ENCODE data around the gene SLC5A6.
A peak's percentile ranks its signal among the peaks of the same experiment; 100 is the strongest.
"Not testable (repeated sequence)": the region's sequence is repeated elsewhere in the genome, so short reads cannot be mapped to it uniquely, and the experiment has no call there.

SLC5A6 gene

DNA sequence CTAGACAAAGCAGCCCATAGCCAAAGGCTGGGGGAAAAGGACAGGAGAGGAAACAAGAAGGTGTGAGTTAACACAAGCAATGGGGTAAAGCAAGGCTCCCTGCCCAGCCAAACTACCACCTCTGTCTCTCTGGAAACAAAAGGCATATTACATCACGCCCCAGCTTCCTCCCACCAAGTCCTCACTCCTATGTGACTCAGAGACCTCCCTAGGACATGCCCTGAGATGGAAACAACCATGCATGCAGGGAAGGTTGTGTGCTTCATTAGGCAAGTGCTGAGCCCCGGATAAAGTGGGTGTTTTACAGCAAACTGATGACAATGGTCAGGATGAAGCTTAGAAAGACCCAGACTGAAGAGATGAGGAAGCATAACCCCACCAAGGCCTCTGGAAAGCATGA, 9.2 kb downstream of the SLC5A6 start:
- FAIRE-seq: no peak

DNA sequence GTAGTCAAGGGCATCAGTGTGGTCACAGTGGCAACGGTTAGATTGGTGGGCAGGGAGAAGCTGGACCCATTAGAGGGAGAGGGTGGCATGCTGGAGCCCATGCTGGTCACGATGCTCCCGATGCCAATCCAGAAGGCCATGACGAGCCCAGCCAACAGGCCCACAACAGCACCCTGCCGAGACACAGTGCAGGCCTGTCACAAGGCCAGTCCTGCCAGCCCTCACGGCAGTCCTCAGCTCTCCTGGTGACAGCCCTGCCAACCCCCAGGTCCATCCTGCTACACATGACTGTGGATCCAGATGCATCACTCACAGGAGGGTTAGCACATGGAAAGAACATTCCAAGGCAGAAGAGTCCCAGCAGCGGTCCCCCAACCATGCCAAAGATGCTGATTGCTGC, 10.4 kb downstream of the SLC5A6 start:
- no peak for FAIRE-seq

DNA sequence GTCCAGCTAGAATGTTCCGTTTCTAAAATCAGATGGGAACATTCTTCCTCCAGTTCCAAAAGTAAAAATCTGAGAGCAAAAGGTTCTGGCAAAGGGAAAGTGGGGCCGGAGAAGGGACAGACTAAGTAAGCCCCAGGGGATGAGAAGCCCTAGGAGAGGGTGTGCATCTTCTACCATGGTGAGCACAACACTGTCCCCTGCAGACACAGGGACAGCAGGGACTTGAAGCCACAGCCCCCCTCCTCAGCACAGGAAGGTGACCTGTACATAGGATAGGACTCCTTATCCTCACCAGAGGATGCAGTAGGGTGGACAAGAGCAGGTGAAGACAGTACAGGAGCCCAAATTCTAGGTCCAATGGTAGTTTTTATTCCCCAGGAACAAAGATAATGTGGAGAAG, 12.8 kb downstream of the SLC5A6 start:
- FAIRE-seq: no peak

DNA sequence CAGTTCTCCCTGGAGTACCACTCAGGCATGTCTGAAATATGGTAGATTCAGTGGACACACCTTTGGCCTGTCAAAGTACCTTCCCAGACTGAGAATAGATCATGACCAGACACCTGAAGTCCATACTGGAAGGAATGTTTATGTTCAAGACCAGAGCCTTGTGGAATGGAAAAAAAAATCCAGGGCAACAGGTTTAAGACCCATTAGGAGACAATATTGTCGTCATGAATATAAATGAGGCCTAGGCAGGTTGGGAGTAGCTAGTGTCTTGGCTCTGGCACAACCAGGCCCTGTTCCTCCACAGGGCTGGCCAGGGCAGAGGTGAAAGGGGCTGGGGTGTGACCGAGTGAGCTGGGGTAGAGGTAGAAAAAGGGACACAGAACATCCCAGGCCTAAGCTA, 13.4 kb downstream of the SLC5A6 start:
- no peak for FAIRE-seq

DNA sequence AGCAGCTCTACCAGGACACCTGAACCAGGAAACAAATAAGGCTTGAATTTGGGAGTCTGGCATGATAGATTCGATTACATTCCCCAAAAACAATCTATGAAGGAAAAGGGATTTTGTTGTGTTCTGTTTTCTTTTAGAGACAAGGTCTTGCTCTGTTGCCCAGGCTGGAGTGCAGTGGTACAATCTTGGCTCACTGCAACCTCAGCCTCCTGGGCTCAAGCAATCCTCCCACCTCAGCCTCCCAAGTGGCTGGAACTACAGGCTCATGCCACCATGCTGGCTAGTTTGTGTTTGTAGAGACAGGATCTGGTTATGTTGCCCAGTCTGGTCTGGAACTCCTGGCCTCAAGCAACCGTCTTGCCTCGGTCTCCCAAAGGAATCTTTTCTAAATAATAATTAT, 14.0 kb downstream of the SLC5A6 start:
- not testable (repeated sequence) for FAIRE-seq

DNA sequence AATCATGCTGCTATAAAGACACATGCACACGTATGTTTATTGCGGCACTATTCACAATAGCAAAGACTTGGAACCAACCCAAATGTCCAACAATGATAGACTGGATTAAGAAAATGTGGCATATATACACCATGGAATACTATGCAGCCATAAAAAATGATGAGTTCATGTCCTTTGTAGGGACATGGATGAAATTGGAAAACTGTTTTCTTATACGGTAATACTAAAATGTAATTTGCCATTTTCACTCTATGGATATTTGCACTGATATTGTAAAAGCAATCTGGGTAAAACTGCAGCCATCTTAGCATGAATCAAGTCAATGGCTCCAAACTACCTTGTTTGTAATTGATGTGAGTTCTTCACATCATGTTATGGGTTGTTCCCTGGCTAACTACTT, 16.3 kb downstream of the SLC5A6 start:
- FAIRE-seq: not testable (repeated sequence)

DNA sequence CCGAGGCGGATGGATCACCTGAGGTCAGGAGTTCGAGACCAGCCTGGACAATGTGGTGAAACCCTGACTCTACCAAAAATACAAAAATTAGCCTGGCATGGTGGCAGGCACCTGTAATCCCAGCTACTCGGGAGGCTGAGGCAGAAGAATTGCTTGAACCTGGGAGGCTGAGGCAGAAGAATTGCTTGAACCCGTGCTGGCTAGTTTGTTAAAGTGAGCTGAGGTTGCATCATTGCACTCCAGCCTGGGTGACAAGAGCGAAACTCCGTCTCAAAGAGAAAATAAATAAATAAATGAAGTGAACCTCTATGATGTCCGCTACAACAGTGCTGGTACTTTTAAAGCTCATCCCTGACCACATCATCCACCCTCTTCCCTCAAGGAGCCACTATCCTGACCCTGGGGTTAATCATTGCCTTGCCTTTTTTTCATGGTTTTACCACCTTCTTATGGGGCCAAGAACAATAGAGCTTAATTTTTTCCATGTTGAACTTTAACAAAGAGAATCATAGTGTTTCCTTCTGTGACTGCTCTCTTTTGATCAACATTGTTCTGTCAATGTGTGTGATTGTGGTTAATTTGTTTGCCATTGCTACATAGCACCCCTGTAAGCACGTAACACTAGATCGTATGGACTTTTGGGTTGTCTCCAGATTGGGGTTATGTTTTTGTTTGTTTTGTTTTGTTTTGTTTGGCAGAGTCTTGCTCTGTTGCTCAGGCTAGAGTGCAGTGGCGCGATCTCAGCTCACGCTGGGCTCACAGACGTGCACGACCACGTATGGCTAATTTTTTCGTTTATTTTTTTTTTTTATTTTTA, 17.3 kb downstream of the SLC5A6 start:
- FAIRE-seq: no peak

DNA sequence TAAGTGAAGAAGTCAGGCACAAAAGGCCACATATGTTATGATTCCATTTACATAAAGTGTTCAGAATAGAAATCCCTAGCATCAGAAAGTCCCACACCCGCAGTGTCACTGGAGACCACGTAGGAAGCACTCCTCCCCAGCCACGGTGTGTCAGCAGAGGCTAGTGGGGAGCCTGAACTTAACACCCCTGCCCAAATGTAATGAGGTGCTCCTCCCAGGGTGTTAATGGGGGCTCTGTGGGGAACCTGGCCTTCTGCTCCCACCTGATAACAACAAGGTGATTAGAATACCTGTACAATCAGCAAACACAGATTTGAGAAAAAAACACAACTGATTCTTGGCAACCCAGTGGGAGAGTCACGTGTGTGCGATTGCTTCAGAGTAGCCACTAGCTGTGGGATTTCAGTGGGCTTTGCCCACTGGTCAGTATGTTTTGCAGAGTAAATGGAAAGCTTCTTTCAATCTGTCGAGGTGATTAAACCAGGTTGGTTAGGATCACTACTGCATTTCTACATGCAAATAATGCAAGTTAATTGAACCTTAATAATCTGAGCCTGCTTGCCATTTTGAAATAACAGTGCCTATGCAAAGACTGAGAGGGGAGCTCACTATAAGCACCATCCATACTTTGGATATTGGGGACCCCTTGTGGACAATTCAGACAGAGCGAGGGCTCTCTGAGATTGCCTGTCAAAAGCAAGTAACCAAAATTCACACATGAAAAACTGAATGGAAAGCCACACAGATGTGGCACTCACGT, 20.8 kb downstream of the SLC5A6 start:
- FAIRE-seq: peak; percentile 82

DNA sequence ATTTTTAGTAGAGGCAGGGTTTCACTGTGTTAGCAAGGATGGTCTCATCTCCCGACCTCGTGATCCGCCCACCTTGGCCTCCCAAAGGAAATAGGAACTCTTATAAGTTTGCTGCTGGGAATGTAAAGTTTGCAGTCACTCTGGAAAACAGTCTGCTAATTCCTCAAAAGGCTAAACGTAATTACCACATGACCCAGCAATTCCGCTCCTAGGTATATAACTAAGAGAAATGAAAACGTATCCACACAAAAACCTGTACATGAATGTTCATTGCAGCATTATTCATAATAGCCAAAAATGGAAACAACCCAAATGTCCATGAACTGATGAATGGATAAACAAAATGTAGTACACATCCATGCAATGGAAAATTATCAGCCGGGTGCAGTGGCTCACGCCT, 22.1 kb downstream of the SLC5A6 start:
- FAIRE-seq: no peak

DNA sequence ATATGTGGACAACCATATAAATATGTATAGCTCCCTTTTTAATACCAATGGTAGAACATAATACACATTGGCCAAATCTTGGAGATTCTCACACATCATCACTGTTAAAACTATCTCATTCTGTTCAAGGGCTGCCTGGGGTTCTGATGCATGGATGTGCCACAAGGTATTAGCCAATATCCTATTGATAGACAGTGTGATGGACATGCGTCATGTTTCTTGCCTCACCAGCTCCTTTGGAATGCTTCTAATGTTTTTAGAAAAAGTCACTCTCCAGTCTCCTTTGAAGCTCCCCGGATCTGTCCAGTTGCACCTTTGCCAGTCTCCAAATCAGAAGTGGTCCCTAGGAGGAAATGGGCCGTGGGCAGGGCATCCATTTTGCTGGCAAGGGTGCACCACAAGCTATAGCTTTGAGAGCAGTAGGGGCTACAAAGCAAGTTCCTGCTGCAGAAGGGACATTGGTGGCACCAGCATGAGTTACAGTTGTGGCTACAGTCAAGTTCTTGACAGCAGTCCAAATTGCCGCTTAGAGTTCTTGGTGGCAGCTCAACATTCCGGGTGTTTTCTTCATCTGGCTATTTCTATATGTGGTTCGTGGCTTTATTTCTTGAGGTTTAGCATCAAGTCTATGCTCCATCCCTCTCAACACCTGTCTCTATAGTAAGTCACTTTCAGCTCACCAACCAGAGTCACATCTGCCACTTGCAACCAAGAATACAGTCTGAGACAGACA, 25.3 kb downstream of the SLC5A6 start:
- FAIRE-seq: no peak

DNA sequence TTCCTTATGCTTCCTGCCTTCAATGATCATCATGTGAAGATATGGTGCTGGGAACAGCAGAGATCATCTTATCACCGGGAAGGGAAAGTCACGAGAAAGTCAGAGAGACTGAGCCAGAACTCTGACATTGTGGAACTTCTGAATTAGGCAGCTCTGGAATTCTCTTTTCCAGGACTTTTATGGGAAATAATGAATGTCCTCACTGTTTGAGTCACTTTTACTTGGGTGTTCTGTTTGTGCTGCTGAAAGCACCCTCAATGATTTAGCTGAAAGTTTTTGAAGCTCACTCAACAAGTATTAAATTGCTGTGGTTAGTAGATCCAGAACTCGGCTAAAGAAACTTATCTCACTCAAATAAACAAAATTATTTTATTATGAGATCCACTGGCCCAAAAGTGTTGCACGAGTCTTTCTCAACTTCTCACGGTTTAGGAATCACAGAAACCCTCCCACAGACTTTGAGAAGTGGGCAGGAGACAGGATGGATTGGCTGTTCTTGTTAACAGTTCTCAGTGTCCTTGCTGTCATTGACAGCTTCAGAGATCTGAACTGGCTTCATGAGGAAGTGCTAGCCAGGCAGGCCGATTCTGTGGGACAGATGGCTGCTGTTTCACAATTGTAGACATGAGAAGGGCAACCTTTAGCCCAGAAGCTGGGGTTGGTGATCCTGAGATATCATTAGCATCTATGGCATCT, 26.6 kb downstream of the SLC5A6 start:
- no peak for FAIRE-seq

DNA sequence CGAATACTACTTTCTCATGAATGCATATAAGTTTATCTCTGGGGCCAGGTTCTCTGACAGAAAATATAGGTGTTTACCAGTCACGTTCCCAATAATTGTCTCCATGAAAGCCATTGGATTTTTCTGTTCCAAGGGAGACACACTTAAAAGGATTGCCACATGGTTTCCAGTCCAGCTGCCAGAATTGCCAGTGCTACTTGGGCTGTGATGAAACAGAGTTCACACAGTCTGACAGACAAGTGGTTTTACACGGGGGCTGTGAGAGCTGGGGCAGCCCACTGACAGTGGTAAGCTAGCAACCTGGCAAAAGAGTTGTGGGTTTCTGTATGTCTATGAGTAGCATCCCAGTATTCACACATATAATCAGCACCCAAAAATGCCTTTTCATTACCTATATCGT, 28.0 kb downstream of the SLC5A6 start:
- FAIRE-seq: no peak

DNA sequence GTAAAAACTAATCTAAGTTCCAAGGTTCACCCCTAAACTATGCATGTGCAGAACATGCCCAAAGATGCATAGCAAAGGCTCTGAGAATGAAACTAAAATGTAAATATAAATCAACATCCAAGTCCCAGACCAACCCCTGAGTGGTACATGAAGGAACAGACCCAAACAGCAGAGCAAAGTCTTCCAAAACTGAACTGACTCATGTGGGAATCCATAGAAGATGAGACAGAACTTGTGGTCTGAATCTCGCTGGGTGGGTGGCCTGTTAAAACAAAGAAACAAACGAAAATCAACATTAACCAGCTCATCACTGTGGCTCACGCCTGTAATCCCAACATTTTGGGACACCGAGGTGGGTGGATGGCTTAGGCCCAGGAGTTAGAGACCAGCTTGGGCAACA, 29.7 kb downstream of the SLC5A6 start:
- no peak for FAIRE-seq

DNA sequence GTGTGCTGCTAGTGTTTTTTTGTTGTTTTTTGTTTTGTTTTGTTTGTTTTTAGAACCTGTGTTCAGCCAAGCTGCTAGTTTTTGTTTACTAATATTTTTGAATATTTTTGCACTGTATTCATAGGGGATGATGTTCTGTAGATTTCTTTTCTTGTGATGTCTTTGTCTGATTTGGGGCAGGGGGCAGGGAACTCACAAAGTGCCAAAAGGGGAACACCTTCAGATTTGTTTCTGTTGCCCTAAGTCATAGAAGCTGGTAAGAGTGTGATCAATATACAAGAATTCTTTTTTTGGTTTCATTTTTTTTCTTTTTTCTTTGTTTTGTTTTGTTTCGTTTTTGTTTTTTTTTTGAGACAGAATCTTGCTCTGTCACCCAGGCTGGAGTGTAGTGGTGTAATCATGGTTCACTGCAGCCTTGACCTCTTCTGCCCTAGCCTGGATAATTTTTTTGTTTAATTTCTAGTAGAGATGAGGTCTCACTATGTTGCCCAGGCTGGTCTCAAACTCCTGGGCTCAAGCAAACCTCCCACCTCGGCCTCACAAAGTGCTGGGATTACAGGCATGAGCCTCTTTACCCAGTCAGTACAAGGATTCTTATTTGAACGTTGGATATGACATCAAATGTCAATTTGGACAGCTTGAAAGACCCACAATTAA, 32.6 kb downstream of the SLC5A6 start:
- FAIRE-seq: no peak

DNA sequence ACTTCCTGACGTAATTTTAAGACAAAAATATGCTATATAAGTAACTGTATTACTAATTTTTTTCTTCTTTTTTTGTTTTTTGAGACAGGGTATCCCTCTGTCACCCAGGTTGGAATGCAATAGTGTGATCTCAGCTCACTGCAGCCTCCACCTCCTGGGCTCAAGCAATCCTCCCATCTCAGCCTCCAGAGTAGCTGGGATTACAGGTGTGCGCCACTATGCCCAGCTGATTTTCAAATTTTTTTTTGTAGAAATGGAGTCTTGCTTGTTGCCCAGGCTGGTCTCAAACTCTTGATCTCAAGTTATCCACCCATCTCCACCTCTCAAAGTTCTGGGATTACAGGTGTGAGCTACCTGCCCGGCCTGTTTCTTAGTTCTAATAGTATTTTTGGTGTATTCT, 33.6 kb downstream of the SLC5A6 start:
- no peak for FAIRE-seq

DNA sequence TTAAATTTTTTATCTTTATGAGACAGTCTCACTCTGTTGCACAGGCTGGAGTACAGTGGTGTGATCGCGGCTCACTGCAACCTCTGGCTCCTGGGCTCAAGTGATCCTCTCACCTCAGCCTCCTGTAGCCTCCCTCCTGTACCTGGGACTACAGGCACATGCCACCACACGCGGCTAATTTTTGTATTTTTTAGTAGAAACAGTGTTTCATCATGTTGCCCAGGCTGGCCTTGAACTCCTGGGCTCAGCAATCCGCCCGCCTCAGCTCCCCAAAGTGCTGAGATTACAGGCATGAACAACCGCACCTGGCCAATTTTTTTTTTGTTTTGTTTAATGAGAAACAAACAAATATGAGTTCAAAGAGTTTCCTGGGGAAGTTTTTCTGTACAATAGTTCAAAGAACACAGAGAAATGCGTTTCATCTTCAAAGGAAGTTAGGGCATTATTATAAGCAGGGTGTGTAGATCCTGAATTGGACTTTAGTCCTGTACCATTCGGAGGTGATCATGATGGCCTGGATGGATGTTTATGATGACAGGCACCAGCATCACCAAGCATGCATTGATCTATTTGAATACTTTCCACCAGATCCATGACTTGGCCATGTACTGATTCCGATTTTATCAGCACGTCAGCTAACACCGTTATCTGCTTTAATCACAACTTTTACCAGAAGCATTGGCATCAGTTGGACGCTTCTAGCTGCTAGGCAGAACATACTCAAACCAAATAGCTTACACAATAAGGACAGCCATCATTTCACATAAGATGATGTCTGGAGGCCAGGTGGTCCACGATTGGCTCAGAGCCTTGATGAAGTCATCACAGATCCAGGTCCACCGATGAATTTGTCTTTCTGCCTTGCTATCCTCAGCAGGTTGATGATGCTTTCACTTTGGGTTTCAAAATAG, 34.4 kb downstream of the SLC5A6 start:
- FAIRE-seq: no peak

DNA sequence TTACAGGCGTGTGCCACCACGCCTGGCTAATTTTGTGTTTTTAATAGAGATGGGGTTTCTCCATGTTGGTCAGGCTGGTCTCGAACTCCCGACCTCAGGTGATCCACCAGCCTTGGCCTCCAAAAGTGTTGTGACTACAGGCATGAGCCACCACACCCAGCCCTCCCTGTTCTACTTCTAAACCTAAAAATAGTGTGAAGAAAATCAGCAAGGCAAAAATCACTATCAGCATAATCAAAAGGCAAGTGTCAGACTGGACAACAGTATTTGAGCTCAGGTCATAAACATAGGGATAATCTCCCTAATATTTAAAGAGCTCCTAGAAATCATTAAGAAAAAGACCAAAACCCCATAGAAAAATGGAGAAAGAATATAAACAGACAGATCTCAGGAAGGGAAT, 36.3 kb downstream of the SLC5A6 start:
- FAIRE-seq: not testable (repeated sequence)

DNA sequence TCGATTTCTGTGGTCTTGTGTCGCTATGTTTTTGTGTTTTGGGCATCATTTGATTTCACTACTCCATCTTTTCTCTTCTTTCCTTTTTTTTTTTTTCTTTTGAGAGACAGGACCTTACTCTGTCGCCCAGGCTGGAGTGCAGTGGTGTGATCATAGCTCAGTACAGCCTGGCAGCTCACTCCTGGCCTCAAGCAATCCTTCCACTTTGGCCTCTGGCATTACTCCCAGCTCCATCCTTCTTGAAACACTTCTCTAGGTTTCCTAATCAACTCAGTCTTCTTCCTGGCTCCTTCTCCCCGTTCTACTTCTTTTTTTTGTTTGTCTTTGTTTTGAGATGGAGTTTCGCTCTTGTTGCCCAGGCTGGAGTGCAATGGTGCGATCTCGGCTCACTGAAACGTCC, 36.7 kb downstream of the SLC5A6 start:
- no peak for FAIRE-seq

DNA sequence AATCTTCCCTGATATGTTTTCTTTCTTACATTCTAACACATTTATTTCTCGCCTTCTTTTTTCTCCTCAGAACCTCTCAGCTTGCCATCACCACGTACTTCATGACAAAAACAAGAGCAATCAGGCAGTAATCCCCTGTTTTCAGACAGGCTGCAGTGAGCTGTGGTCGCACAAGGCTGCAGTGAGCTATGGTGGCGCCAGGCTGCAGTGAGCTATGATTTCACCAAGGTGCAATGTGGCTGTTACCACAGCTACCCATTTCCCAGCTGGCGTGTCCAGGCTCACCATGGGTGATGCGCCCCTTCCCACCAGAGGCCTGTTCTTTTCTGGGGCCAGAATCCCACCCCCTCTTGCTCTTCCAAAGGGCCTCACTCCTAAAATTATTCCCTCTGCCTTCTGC, 37.4 kb downstream of the SLC5A6 start:
- no peak for FAIRE-seq

DNA sequence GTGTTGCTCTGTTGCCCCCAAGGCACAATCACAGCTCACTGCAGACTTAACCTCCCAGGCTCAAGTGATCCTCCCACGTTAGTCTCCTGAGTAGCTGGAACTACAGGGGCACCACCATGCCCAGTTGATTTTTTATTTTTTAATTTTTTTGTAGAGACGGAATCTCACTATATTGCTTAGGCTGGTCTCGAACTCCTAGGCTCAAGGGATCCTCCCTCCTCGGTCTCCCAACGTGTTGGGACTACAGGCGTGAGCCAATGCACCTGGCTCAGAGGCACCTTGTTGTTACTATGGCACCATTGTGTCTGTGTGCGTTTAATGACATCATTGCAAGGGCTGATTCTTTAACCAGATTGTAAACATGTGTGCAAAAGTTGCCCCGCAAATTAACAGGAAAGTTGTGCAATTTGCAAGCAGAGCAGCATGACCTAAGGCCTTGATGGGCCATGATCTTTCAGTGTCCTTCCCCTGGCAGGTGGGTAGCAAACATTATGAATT, 40.7 kb downstream of the SLC5A6 start:
- FAIRE-seq: no peak
